ENCODE measurements around the gene RAB10. TPM values are rescaled to one million over a fixed set of nuclear protein-coding genes. Genes with fewer than 3 reads are reported as not detected.

Gene RAB10
- total and polyA plus RNA-seq, 2 of the 13 experiments (the other 11 are each of a cell fraction or from before 2014, with no cell fraction given), result 48.2 to 120 TPM

- TF ChIP-seq REST (IDR thresholded peaks at IDR 0.05; ENCODE audit: borderline replicate concordance in 1 of 2, low read depth in 1 of 2, low read length in 2 of 2) (no peak), TMF1 (CRISPR knock-in tag; IDR thresholded peaks at IDR 0.05; ENCODE audit: low read depth) (no peak), HMGXB4 (CRISPR knock-in tag; IDR thresholded peaks at IDR 0.05; ENCODE audit: borderline replicate concordance in 1 of 2, low read depth in 1 of 2) (no peak), CENPT (CRISPR knock-in tag; IDR thresholded peaks at IDR 0.05; ENCODE audit: low read depth) (no peak), TRIM24 (CRISPR knock-in tag; IDR thresholded peaks at IDR 0.05) (no peak), ZNF670 (CRISPR knock-in tag; IDR thresholded peaks at IDR 0.05; ENCODE audit: borderline replicate concordance) (no peak), SRF (IDR thresholded peaks at IDR 0.05; ENCODE audit: low read depth, low read length) (no peak), JUND (CRISPR knock-in tag; IDR thresholded peaks at IDR 0.05) (no peak), ERF (CRISPR knock-in tag; IDR thresholded peaks at IDR 0.05) (0 out of 2 replicates have a peak, but pooled peaks have one; percentile 42), HES4 (CRISPR knock-in tag; IDR thresholded peaks at IDR 0.05; ENCODE audit: borderline replicate concordance) (no peak), ZNF335 (CRISPR knock-in tag; IDR thresholded peaks at IDR 0.05) (no peak), AHR (CRISPR knock-in tag; IDR thresholded peaks at IDR 0.05) (no peak), KDM6A (CRISPR knock-in tag; IDR thresholded peaks at IDR 0.05; ENCODE audit: low read depth) (no peak), ZNF710 (CRISPR knock-in tag; IDR thresholded peaks at IDR 0.05; ENCODE audit: borderline replicate concordance) (peak; percentile 36; the same call in 1 of the 2 replicates), ZNF597 (CRISPR knock-in tag; IDR thresholded peaks at IDR 0.05) (no peak), PRDM15 (CRISPR knock-in tag; IDR thresholded peaks at IDR 0.05) (no peak), ZNF816 (CRISPR knock-in tag; IDR thresholded peaks at IDR 0.05; ENCODE audit: borderline replicate concordance) (no peak), FOSL1 (CRISPR knock-in tag; IDR thresholded peaks at IDR 0.05; ENCODE audit: borderline replicate concordance) (no peak)
These were observed 24.5 kb downstream of the RAB10 start (continued) for GRCh38 chr2:26058390-26058789.

All from HepG2 (cell line).